ENCODE results near the gene LRCH4. TPM values are rescaled to one million over a fixed set of nuclear protein-coding genes. Genes with fewer than 3 reads are reported as not detected.

LRCH4 gene
- total and polyA plus RNA-seq, 9 of the 15 experiments (the other 6 are each of a cell fraction or from before 2014, with no cell fraction given) = 0.06 to 63.3 (median 15.0) TPM

DNA sequence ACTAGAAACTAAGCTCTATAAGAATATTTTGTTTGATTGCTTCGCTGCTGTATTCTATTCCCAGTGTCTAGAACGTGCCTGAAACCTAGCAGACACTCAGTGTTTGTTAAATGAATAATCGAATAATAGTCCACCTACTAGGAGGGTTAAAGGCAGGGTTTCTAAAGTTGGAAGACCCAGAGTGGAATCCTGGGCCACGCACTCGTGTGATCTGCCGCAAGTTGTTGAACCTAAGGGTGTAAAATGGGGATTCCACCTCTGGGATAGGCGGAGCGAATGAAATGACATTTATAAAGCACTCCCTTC is 47.6 kb downstream of the LRCH4 start (continued):
- TF ChIP-seq, protein P1, sequence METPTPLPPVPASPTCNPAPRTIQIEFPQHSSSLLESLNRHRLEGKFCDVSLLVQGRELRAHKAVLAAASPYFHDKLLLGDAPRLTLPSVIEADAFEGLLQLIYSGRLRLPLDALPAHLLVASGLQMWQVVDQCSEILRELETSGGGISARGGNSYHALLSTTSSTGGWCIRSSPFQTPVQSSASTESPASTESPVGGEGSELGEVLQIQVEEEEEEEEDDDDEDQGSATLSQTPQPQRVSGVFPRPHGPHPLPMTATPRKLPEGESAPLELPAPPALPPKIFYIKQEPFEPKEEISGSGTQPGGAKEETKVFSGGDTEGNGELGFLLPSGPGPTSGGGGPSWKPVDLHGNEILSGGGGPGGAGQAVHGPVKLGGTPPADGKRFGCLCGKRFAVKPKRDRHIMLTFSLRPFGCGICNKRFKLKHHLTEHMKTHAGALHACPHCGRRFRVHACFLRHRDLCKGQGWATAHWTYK (CRISPR knock-in tag; IDR thresholded peaks at IDR 0.05) = no peak
- TF ChIP-seq SMAD3 (CRISPR knock-in tag; conservative IDR thresholded peaks at IDR 0.05) = 0 out of 2 replicates have a peak, but pooled peaks have one; percentile 57
- no peak for TF ChIP-seq BHLHE40 (IDR thresholded peaks at IDR 0.05; ENCODE audit: low read length)
- TF ChIP-seq PRMT5 (CRISPR knock-in tag; IDR thresholded peaks at IDR 0.05) = no peak
- TF ChIP-seq, protein P2, sequence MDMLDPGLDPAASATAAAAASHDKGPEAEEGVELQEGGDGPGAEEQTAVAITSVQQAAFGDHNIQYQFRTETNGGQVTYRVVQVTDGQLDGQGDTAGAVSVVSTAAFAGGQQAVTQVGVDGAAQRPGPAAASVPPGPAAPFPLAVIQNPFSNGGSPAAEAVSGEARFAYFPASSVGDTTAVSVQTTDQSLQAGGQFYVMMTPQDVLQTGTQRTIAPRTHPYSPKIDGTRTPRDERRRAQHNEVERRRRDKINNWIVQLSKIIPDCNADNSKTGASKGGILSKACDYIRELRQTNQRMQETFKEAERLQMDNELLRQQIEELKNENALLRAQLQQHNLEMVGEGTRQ (CRISPR knock-in tag; IDR thresholded peaks at IDR 0.05) = no peak
- TF ChIP-seq ZNF668 (CRISPR knock-in tag; IDR thresholded peaks at IDR 0.05) = peak; percentile 34; the same call in 1 of the 2 replicates
- TF ChIP-seq, protein P3, sequence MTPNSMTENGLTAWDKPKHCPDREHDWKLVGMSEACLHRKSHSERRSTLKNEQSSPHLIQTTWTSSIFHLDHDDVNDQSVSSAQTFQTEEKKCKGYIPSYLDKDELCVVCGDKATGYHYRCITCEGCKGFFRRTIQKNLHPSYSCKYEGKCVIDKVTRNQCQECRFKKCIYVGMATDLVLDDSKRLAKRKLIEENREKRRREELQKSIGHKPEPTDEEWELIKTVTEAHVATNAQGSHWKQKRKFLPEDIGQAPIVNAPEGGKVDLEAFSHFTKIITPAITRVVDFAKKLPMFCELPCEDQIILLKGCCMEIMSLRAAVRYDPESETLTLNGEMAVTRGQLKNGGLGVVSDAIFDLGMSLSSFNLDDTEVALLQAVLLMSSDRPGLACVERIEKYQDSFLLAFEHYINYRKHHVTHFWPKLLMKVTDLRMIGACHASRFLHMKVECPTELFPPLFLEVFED (CRISPR knock-in tag; conservative IDR thresholded peaks at IDR 0.05) = no peak
- TF ChIP-seq, protein P4, sequence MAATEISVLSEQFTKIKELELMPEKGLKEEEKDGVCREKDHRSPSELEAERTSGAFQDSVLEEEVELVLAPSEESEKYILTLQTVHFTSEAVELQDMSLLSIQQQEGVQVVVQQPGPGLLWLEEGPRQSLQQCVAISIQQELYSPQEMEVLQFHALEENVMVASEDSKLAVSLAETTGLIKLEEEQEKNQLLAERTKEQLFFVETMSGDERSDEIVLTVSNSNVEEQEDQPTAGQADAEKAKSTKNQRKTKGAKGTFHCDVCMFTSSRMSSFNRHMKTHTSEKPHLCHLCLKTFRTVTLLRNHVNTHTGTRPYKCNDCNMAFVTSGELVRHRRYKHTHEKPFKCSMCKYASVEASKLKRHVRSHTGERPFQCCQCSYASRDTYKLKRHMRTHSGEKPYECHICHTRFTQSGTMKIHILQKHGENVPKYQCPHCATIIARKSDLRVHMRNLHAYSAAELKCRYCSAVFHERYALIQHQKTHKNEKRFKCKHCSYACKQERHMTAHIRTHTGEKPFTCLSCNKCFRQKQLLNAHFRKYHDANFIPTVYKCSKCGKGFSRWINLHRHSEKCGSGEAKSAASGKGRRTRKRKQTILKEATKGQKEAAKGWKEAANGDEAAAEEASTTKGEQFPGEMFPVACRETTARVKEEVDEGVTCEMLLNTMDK (IDR thresholded peaks at IDR 0.05; ENCODE audit: borderline replicate concordance, insufficient read depth, low read depth, low read length, poor library complexity, severe bottlenecking) = no peak
- TF ChIP-seq, protein P5, sequence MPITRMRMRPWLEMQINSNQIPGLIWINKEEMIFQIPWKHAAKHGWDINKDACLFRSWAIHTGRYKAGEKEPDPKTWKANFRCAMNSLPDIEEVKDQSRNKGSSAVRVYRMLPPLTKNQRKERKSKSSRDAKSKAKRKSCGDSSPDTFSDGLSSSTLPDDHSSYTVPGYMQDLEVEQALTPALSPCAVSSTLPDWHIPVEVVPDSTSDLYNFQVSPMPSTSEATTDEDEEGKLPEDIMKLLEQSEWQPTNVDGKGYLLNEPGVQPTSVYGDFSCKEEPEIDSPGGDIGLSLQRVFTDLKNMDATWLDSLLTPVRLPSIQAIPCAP (CRISPR knock-in tag; IDR thresholded peaks at IDR 0.05; ENCODE audit: borderline replicate concordance) = no peak
- no peak for TF ChIP-seq MAFF (IDR thresholded peaks at IDR 0.05; ENCODE audit: low read length)
- TF ChIP-seq FOXK1 (CRISPR knock-in tag; IDR thresholded peaks at IDR 0.05; ENCODE audit: borderline replicate concordance) = no peak
- no peak for TF ChIP-seq RBM17 (IDR thresholded peaks at IDR 0.05; ENCODE audit: borderline replicate concordance, low read depth, low read length)
- no peak for TF ChIP-seq PPARD (CRISPR knock-in tag; IDR thresholded peaks at IDR 0.05)
- TF ChIP-seq ZNF347 (CRISPR knock-in tag; IDR thresholded peaks at IDR 0.05; ENCODE audit: low read depth) = 0 out of 2 replicates have a peak, but pooled peaks have one; percentile 32
- no peak for TF ChIP-seq RHOXF2B (CRISPR knock-in tag; conservative IDR thresholded peaks at IDR 0.05)
- no peak for TF ChIP-seq CREB1 (IDR thresholded peaks at IDR 0.05)
- TF ChIP-seq CREB1 (CRISPR knock-in tag; IDR thresholded peaks at IDR 0.05) = no peak
- no peak for TF ChIP-seq IRF2 (CRISPR knock-in tag; IDR thresholded peaks at IDR 0.05)
- no peak for TF ChIP-seq GTF2A2 (tag; IDR thresholded peaks at IDR 0.05)
- TF ChIP-seq, protein P6, sequence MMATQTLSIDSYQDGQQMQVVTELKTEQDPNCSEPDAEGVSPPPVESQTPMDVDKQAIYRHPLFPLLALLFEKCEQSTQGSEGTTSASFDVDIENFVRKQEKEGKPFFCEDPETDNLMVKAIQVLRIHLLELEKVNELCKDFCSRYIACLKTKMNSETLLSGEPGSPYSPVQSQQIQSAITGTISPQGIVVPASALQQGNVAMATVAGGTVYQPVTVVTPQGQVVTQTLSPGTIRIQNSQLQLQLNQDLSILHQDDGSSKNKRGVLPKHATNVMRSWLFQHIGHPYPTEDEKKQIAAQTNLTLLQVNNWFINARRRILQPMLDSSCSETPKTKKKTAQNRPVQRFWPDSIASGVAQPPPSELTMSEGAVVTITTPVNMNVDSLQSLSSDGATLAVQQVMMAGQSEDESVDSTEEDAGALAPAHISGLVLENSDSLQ (IDR thresholded peaks at IDR 0.05) = no peak
- TF ChIP-seq EZH2 (IDR thresholded peaks at IDR 0.05; ENCODE audit: borderline replicate concordance, low read depth, low read length) = no peak
- TF ChIP-seq, protein P7, sequence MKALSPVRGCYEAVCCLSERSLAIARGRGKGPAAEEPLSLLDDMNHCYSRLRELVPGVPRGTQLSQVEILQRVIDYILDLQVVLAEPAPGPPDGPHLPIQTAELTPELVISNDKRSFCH (CRISPR knock-in tag; IDR thresholded peaks at IDR 0.05) = no peak
- TF ChIP-seq, protein P7 (tag; IDR thresholded peaks at IDR 0.05) = 0 out of 2 replicates have a peak, but pooled peaks have one; percentile 52

All from K562 (cell line).